NCI-H1436 treated with DMSO at 0.1 percent for 48 hours (cell line): ENCODE results near the gene PEAK3.

Experiments
- DNase-seq: peaks from one replicate; lab custom pipeline; 2025; lab: John Stamatoyannopoulos, UW

PEAK3 gene

DNA sequence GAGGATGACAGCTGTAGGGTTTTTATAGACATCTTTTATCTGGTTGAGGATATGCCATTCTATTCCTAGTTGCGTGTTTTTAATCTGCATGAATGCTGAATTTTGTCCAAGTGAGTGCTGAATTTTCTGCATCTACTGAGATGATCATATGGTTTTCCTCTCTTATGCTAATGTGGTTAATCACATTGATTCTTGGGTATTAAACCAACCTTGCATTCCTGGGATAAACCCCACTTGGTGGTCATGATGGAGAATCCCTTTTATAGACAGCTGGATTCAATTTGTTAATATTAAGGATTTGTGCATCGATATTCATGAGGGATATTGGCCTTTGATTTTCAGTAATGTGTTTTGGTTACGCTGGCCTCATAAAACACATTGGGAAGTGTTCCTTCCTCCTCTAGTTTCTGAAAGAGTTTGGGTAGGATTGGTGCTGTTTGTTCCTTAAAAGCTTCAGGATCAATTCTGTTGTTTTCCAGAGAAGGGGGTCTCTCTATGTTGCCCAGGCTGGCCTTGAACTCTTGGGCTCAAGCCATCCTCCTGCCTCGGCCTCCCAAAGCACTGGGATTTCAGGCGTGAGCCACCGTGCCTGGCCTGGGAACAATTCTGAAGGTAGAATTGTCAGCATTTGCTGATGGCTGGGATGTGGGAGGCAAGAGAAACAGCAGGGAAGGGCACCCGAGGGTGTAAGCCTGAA, 33.3 kb upstream of the PEAK3 start:
- no peak for DNase-seq

DNA sequence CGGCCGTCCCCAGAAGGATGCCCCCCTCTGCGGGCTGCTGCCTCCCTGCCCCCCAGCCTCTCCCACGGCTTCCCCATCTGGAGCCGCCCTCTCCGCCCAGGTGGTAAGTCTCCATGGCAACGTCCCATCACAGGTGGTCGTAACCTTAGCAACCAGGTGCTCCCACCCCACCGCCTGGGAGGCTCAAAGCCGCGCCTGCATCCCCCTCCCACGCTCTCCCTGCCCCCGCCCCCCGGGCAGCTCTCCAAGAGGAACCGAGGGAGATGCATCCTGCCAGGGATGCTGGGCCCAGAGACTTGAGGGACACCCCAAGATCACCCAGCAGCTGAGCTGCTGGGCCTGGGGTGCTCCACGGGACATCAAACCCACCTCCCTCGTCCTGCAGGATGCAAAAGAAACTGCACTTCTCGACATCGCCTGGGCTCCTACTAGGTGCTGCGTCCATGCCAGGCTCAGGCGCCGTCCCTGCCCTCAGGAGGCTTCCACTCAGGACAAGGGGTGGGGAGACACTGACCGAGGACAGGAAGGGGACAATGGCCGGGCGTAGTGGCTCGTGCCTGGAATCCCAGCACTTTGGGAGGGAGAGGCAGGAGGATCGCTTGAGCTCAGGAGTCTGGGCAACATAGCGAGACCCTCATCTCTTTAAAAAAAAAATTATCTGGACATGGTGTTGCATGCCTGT, 31.0 kb upstream of the PEAK3 start:
- DNase-seq, result no peak

DNA sequence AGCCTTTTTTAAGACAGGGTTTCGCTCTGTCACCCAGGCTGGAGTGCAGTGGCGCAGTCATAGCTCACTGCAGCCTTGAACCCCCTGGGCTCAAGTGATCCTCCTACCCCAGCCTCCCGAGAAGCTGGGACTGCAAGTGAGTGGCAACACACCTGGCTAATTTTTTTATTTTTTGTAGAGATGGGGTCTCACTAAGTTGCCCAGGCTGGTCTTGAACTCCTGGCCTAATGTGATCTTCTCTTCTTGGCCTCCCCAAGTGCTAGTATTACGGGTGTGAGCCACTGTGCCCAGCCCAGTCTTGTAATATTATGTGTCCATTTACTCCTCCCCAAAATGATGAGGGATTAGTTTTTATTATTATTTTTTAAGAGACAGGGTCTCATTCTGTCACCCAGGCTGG, 29.1 kb upstream of the PEAK3 start:
- DNase-seq, result no peak

DNA sequence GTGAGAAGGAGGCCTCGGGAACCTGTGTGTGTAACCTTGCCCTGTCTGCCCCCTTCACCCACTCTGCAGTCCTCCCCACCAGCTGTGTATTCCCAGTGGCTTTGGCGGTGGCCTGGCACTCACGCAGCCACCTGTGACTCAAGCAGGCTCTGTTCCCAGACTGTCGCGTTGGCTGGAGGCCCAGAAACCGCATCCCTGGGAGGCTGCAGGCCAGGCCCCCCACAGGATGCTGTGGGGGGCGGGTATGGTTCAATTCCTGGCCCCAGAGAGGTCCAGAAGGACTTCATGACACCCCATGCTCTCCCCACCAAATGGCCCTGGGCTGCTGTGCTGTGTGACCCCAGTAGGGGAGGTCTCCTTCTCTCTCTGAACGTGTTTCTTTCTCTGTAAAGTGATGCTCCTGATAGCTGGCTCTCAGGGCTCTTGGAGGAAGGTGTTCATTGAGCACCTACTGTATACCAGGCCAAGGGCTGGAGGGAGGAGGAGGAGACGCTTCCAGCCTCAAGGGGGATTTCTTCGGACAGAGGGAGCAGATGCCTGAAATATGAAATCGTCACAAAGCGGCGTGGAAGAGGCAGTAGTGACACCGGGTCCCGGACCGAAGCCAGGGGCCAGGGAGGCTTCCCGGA, 27.9 kb upstream of the PEAK3 start:
- no peak for DNase-seq

DNA sequence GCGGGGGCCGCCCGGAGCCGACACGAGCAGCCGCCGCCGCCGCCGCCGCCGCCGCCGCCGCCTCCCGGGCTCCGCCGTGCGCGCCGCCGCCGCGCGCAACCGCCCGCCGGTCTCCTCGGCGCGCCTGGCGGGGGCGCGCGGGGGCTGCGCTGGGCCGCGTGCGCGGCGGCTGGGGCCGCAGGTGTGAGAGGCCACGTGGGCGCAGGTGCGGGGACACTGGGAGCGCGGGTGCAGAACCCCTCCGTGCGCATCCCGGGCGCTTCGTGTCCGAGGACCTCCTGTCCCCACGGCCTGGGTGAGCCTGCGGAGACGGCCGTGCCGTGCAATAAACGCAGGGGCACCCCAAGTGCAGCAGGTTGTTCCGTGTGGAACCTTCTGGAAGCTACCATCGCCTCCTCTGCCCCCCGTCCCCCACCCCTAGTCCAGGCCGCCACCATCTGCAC, 26.2 kb upstream of the PEAK3 start, which contains the start of gene LINGO3:
TSS of gene LINGO3 (minus strand) at position 41 of the 443 bp plus-strand sequence. CDS start 16,378 bp downstream, outside the sequence.
- DNase-seq, result no peak

DNA sequence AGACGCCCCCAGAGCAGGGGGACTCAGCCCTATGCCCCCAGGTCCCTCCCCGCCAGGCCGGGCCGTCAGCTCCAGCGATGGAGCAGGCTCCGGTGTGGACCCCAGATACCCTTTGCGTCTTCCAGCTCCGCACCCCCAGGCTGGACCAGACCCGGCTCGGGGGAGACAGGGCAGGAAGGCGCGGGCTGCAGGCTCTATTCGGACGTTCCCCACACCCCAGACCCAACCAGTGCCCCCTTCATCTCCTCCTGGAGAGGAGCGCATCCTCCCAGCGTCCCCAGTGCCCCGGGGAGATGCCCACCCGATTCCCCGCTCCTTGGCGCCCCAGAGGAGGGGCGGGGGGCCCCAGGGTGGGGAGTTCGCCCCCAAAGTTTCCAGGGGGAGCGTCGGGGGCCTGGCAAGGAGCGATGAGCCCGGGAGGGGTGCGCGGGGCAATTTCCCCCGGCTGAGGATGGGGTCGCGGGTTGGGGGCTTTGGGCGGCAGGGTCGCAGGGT, 25.6 kb upstream of the PEAK3 start:
- no peak for DNase-seq

DNA sequence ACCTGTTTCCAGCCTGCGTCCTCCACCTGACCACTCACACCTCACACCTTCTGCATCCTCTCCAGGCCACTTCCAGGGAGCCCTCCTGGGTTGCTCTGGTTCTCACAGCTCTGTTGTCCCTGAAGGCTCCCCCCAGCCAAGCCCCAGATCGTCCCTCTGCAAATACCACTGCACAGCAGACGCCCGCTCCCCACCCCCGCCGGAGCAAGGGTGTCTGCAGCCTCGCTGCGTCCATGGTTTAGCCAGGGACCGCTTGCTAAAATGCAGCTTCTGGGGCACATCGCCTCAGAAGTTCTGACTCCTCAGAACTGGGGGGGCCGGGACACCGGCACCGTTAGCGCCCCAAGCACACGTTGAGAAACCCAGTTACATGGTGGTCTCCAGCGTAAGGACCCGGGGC, 25.0 kb upstream of the PEAK3 start:
- DNase-seq, result no peak

DNA sequence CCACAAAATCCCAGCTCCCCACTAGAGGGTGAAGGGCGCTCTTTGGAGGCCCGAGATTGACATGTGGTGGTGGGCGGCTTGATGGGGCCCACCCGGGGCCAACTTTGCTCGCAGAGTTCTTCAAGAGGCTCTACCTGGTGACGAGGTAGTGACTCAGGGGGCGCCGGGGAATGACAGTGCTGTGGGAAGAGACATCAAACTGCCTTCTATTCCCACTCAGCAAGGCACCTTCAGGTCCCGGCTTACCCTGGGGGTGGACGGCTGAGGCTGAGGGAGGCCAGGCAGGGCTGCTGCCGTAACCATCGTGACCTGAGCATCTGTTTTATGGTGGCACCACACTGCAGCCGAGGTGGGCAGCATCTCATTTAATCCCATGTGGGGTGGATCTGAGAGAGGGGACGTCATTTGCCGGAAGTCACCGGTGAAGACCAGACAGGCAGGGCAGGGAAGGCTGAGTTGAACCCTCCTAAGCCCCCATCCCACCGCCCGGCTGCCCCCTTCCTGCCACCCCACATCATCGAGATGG, 24.4 kb upstream of the PEAK3 start:
- DNase-seq, result no peak

DNA sequence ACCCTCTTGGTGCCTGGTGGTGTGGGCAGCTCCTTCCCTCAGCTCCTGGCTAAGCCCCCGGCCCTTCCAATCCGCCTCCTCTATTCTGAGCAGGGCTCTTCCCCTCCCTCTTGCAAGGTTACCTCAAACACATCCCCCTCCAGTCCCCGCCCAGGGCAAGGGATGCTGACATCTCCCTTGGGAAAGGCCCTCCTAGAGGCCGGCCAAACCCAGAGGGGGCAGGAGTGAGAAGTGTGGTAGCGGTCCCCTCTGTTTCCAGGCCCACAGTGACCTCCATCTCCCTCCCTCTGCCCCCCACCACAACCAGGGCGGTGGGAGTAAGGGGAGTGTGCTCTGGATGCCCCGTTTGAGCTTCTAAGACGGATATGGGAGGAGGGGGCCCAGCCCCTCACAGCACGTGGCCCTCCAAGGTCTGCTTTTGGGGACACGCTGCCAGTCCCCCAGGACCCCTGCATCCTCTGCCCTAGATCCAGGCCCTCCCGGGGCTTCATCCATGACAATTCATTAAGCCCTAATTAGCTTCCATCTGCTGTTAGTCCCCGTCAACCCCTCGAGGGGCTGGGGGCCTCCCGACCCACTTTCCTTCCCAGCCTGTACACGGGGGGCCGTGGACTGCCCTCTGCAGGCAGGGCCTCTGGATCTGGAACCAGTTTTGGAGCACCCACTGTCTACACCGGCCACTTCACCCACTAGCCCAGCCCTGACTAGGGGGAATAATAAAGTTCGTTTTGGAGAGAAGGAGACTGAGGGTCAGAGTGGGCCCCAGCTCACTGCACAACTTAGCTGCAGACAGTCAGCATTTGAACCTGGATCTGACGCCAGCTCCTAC, 23.7 kb upstream of the PEAK3 start:
- no peak for DNase-seq

DNA sequence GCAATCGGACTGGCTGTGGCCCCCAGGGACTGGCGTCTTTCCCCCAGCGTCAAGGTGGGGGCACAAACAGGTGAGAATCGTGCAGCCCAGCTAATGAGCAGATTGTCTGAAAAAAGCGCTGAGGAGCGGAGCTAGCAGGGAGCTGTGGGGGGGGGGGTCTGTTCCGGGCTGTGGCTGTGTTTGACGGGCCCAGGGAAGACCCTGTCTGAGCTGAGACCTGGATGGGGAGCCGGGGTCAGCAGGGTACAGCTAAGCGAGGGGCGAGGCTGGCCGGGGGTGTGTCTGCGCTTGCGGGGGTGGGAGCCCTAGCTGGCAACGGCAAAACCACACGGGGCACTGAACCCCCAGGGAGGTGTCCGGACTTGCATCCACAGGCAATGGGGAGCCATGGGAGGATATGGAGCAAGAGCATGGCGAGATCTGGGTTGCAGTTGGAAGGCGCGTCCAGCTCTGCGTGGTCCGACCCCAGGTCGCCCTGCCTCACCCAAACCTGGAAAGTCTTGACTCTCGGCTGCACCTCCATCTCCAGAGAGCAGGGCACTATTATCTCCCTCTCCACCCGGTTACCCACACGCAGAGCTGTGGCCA, 21.3 kb upstream of the PEAK3 start:
- DNase-seq, result no peak

DNA sequence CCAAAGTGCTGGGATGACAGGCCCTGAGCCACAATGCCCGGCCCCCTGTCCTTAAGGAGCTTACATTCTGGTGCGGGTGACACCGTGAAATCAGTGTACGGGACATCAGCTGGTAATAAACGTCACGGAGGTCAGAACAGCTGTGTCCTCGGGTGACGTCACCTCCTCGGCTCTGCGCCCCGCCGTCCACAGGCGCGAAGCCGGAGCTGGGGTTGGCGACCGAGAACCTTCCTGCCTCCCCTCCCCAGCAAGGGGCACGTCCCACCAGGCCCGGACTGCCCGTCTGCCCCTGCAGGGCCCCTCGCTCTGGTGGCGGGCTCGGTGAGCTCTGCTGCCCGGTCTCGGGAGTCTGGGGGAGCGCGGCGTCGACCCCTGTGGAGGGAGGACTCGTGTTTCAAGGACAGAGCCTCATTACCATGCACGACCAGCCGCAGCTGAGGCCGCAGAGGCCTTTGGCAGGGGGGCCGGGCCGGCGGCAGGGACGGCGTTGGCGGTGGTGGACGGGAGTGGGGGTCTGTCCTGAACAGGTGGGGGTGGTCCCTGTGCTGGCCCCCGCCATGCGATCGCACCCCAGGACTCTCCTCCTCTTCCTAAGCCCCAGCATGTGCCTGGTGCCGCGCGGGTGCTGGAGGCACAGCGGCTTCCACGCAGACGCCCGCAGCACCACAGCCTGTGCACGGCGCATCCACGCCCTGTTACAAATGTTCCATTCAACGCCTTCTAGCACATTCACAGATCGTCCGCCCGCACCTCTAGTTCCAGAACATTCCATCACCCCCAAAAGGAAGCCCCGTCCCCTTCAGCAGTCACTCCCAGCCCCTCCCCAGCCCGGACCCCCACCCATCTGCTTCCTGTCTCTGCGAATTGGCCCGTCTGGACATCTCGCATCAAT, 20.6 kb upstream of the PEAK3 start:
- no peak for DNase-seq

DNA sequence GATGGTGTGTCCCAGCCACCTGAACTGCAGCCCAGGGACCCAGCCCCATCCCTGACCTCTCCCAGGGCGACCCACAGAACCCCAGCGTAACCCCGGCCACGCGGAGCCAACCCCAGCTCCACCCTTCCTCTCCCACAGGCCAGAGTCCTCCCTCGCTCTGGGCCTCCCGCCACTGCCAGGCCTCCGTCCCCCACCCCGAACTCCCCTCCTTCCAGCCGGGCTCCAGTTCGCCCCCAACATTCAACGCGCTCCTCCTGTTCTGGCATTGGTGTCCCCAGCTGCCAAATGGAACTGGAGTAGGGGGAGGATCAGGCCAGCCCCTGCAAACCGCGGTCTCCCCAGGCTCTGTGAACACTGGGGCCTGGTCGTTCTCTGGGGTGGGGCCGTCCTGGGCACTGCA, 18.6 kb upstream of the PEAK3 start:
- DNase-seq, result no peak

DNA sequence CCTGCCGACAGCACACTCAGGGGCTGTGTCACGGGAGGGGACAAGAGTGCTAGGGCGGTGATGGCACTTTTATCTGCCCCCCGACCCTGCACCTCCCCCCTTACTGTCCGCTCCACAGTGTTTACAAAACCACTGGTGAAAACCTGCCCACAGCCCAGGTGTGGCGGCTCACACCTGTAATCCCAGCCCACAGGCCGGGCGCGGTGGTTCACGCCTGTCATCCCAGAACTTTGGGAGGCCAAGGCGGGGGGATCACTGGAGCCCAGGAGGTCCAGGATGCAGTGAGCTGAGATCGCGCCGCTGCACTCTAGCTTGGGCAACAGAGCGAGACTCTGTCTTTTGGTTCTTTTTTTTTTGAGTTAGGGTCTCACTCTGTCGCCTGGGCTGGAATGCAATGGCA, 14.2 kb upstream of the PEAK3 start:
- DNase-seq, result no peak

DNA sequence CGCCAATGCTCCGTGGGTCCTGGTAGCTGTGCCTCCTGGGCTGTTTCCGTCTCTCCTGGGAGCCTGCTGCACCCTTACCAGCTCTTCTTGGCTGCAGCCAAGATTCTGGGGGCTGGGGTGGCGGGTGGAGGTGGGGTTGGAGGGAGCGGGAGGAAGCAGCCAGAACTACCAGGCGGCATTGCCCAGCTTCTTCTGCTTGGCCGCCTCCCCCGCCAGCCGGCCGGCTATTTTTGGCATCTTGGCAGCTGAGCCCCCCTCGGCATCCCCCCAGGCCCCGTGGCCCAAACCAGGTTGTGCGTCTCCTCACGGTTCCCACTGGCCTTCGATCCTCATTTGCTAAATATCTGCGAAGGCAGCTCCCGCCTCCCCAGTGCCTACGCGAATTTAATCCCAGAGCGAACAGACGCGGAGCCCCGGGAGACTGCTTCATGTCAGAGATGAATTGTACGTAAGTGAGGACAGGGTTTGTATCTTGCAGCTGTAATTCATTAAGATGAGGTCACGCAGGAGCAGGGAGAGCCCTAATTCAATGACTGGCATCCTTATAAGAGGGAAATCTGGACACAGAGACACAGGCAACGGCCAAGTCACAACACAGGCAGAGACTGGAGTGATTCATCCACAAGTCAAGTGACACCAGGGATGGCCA, 12.8 kb upstream of the PEAK3 start:
- DNase-seq, result no peak

DNA sequence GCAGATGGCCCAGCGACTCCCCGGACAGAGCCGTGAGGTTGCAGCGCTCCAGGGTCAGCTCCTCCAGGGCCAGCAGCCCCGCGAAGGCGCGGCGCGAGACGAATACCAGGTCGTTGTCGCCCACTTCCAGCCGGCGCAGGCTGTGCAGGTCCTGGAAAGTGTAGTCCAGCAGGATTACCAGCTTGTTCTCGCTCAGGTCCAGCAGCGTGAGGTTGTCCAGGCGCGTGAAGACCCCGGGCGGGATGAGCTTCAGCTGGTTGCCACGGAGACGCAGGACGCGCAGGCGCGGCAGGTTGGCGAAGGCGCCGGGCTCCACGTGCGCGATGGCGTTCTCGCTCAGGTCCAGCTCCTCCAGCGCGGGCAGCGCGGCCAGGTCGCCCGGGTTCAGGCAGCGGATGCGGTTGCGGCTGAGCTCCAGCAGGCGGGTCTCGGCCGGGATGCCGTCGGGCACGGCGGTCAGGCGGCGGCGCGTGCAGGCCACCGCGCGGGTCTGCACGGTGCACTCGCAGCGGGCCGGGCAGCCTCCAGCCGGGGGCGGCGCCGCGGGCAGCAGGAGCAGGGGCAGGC, 9.3 kb upstream of the PEAK3 start:
- no peak for DNase-seq

DNA sequence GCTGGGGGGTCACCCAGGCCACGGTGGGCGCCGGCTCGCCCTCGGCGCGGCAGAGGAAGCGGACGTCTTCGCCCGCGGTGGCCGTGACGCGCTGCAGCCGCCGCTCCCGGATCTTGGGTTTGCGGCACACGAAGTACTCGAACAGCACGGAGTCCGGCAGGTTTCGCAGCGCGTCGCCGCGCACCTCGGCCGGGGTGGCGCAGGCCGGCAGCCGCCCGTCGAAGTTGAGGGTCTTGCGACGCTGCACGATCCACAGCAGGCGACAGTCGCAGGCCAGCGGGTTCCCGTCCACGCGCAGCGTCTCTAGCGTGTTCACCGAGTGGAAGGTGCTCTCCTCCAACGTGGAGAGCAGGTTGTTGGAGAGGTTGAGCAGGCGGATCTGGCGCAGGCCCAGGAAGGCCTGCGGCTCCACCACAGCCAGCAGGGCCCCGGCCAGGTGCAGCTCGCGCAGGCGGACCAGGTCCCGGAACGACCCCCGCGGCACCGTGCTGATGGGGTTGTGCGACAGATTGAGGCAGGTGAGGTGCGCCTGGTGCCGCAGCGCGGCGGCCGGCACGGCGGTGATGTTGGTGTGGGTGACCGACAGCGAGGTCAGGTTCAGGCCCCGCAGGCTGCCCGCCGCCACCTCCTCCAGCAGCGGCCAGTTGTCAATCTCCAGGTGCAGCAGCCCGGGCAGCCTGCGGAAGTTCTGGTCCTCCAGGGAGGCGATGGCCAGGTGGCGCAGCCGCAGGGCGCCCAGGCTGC, 8.6 kb upstream of the PEAK3 start:
- DNase-seq, result no peak

DNA sequence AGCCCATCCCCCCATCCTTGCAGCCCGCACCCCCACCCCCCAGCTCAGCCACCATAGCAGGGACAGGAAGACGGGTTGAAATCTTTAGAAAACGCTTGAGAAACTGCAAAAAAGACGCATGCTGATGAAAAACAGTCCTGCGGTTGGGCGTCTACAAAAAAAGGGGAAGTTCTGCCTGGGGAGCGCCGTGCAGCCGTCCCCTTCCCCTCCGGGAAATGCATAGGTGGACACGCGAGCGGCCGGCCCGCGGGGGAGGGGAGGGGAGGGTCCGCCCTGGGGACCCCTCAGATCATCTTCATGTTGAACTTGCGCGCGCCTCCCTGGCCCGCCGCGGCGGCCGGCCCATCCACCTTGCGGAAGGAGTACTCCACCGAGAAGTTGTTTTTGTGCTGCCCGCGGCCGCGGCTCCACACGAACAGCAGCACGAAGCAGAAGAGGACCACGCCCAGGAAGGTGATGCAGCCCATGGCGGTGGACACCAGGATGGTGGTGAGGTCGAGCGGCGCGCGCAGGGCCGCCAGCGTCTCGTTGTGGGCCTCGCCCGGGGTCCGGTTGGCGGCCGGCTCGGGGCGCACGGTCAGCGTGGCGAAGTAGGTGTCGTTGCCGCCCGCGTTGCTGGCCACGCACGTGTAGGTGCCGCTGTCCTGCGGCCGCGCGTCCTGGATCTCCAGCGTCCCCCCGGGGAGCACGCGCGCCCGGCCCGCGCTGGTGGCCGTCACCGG, 7.9 kb upstream of the PEAK3 start:
- DNase-seq, result no peak
